Prostate gland (tissue), 2 donors: Measurements from ENCODE around the gene ARHGAP5. TPM values are rescaled to one million over a fixed set of nuclear protein-coding genes. Genes with fewer than 3 reads are reported as not detected.

ENCODE experiments used
- DNase-seq: peaks from one replicate; pipeline ENCODE4 v3.0.0-alpha.2; 2019; ENCODE audit warnings: low spot score
- H3K27ac ChIP-seq, 2 donors: fragments of 200-600 bp; sonication (generic); 2 replicates each; pipeline ENCODE4 v1.5.1; 2017 to 2019
- H3K27me3 ChIP-seq: fragments of 200-600 bp; sonication (generic); replicated peaks from 2 replicates; pipeline ENCODE4 v1.5.1; 2019; ENCODE audit not compliant: insufficient read depth
- H3K36me3 ChIP-seq, 2 donors: fragments of 200-600 bp; sonication (generic); 1 replicate in 1 of 2; 2 replicates in 1 of 2; pipeline versions ENCODE4 v1.5.1 to v1.8.1; 2017 to 2019
- H3K4me1 ChIP-seq: fragments of 200-600 bp; sonication (generic); replicated peaks from 2 replicates; pipeline ENCODE4 v1.5.1; 2019
- H3K4me3 ChIP-seq, 2 donors: fragments of 200-600 bp; sonication (generic); 2 replicates each; pipeline ENCODE4 v1.5.1; 2017 to 2019
- H3K9me3 ChIP-seq: fragments of 200-600 bp; sonication (generic); 2 replicates; pipeline ENCODE4 v1.5.1; 2017
- POLR2A ChIP-seq: fragments of 450-650 bp; IDR thresholded peaks from one replicate; pipeline ENCODE4 v1.6.1; 2016; ENCODE audit warnings: antibody characterized with exemption, mild to moderate bottlenecking
- POLR2AphosphoS5 ChIP-seq: sonication (generic); formaldehyde crosslinking; IDR thresholded peaks from one replicate; pipeline ENCODE4 v1.6.1; 2017; ENCODE audit warnings: antibody characterized with exemption
- WGBS: methylation state at CpG from one replicate; pipeline ENCODE4 v1.1.5; 2018; 5-methylcytosine and 5-hydroxymethylcytosine counted together
- intact Hi-C: fragments of 100-400 bp; cut with DNase I; formaldehyde crosslinking; loops from one replicate; pipeline ENCODE4 v1.14.2; 2022
- total RNA-seq, 2 donors: library from RNA; depleted of rRNA; stranded (reverse); fragments of >200 nt; gene quantifications; one replicate each; pipeline ENCODE4 v1.1.0, GENCODE V29; 2016
- TF ChIP-seq, protein P1 (sequence below), 4 experiments: fragments of 200-600 bp in 2 of 4; fragments of 450-650 bp in 2 of 4; sonication (generic) in 2 of 4; IDR thresholded peaks; 1 replicate in 3 of 4; 2 replicates in 1 of 4; pipeline ENCODE4 v1.5.1; 2016 to 2019; ENCODE audit warnings: antibody characterized with exemption in 4 of 4, mild to moderate bottlenecking in 2 of 4, moderate library complexity in 2 of 4

ARHGAP5 gene
- total RNA-seq, 2 donors from 2014 or later = 83.3 to 112 TPM

DNA sequence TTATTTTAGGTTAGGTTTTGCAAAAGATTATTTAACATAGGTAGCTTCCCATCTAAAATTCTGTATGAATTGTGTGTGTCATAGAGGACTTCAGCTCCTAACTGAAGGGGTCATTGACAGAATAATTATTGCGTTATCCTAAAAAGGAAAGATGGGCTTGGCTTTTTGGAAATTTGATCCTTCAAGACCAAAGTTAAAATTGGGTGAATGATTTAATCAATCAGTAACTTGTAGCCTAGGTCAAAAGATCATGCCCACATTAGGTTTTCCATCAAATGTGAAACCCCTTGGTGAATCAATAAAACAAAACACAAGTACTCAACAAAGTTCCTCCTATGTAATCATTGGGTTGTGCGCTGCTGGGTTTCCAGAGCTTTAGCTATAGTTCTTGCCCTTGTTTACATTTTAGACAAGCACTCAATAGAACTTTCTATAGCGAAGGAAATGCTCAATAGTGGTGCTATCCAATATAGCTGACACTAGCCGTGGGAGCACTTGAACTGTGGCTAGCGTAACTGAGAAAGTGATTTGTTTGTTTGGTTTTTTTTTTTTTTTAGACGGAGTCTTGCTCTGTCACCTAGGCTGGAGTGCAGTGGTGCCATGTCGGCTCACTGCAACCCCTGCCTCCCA is 37.6 kb upstream of the ARHGAP5 start:
- H3K27me3 ChIP-seq = no peaks in the 10 kb centered on the region
- no peaks in the 10 kb centered on the region for H3K36me3 ChIP-seq
- TF ChIP-seq, protein P1, sequence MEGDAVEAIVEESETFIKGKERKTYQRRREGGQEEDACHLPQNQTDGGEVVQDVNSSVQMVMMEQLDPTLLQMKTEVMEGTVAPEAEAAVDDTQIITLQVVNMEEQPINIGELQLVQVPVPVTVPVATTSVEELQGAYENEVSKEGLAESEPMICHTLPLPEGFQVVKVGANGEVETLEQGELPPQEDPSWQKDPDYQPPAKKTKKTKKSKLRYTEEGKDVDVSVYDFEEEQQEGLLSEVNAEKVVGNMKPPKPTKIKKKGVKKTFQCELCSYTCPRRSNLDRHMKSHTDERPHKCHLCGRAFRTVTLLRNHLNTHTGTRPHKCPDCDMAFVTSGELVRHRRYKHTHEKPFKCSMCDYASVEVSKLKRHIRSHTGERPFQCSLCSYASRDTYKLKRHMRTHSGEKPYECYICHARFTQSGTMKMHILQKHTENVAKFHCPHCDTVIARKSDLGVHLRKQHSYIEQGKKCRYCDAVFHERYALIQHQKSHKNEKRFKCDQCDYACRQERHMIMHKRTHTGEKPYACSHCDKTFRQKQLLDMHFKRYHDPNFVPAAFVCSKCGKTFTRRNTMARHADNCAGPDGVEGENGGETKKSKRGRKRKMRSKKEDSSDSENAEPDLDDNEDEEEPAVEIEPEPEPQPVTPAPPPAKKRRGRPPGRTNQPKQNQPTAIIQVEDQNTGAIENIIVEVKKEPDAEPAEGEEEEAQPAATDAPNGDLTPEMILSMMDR (IDR thresholded peaks at IDR 0.05) = no peak
- no peak for TF ChIP-seq POLR2AphosphoS5
- no peak for TF ChIP-seq POLR2A
- H3K4me1 ChIP-seq = no peaks in the 10 kb centered on the region
- no peak overlapping the region for H3K27ac ChIP-seq
- no peak overlapping the region for H3K4me3 ChIP-seq
- H3K9me3 ChIP-seq = no peaks in the 10 kb centered on the region
- DNase-seq = no peak
- 86% methylated on average over 7 of the region's 7 CpGs for WGBS
- intact Hi-C loops = no loop called here

DNA sequence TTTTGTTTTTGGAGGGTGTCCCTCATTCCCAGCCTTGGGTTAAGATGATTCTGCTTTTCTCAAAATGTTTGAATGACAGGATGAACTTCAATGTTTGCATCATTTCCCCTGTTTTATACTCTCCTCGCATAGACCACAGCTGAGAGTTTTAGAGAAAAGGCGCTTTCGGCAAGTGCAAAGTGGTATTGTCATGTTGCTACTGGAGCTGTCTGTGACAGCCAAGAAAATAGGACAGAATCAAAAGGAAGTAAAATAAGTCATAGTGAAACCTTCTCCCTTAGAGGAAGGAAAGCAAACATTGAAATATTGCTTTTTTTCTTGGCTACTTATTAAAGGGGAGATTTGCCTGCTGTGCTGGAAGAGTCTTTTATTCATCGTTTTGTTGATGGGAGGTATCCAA is 33.5 kb upstream of the ARHGAP5 start:
- 26% methylated on average over 4 of the region's 4 CpGs for WGBS
- Histone ChIP-seq H3K27ac (no peak overlapping the region), H3K4me3 (no peak overlapping the region), H3K4me1 (no peaks in the 10 kb centered on the region), H3K36me3 (no peaks in the 10 kb centered on the region), H3K27me3 (no peaks in the 10 kb centered on the region), H3K9me3 (no peaks in the 10 kb centered on the region)
- intact Hi-C loops = no loop called here
- TF ChIP-seq, protein P1 (IDR thresholded peaks at IDR 0.05) = no peak
- TF ChIP-seq POLR2A = no peak
- TF ChIP-seq POLR2AphosphoS5 = no peak
- no peak for DNase-seq

DNA sequence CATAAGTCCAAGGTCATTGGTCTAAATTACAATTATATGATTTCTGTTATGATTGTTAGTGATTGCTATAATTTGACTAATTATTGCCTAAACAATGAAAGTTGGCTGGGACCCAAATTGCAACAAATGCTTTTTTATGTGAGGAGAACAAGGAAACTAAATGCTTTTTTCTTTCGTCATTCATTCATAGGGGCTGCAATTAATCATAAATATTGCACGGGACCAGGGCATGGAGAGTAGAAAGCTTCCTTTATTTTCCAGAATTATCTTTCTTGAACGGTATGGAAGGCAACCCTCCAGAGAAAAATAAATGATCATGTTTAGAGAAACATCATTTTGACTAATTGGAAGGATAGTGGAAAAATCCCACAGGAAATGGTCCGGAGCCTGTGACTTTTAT is 32.6 kb upstream of the ARHGAP5 start:
- no peak overlapping the region for H3K4me3 ChIP-seq
- H3K4me1 ChIP-seq = no peaks in the 10 kb centered on the region
- 42% methylated on average over 4 of the region's 4 CpGs for WGBS
- H3K36me3 ChIP-seq = no peaks in the 10 kb centered on the region
- DNase-seq = no peak
- intact Hi-C loops = no loop called here
- no peak overlapping the region for H3K27ac ChIP-seq
- no peaks in the 10 kb centered on the region for H3K9me3 ChIP-seq
- no peaks in the 10 kb centered on the region for H3K27me3 ChIP-seq
- TF ChIP-seq, protein P1 (IDR thresholded peaks at IDR 0.05) = no peak
- TF ChIP-seq POLR2A (no peak), POLR2AphosphoS5 (no peak)

DNA sequence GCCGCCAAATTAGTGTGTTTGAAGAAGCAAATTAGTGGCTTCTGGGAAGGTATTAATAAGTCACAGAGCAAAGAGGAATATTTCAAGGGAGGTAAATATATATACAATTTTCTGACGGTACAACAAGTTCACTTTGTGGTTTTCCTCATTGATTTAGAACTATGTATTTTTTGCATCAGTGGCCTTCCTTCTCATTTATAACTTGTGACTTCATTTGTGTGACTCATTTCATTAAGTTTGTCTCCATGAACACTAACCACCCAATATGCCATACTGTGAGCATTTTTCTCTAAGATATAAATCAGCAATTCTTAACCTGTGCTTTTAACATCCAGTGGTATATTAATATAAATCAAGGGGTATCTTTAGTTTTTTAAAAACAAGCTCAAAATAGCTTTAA is 29.3 kb upstream of the ARHGAP5 start:
- no peak overlapping the region for H3K27ac ChIP-seq
- intact Hi-C loops = no loop called here
- no peaks in the 10 kb centered on the region for H3K36me3 ChIP-seq
- H3K27me3 ChIP-seq = no peaks in the 10 kb centered on the region
- H3K4me1 ChIP-seq = no peaks in the 10 kb centered on the region
- H3K4me3 ChIP-seq = no peak overlapping the region
- 77% methylated on average over 2 of the region's 2 CpGs for WGBS
- no peak for DNase-seq
- TF ChIP-seq POLR2AphosphoS5 (no peak), POLR2A (no peak)
- TF ChIP-seq, protein P1 (IDR thresholded peaks at IDR 0.05) = no peak
- no peaks in the 10 kb centered on the region for H3K9me3 ChIP-seq

DNA sequence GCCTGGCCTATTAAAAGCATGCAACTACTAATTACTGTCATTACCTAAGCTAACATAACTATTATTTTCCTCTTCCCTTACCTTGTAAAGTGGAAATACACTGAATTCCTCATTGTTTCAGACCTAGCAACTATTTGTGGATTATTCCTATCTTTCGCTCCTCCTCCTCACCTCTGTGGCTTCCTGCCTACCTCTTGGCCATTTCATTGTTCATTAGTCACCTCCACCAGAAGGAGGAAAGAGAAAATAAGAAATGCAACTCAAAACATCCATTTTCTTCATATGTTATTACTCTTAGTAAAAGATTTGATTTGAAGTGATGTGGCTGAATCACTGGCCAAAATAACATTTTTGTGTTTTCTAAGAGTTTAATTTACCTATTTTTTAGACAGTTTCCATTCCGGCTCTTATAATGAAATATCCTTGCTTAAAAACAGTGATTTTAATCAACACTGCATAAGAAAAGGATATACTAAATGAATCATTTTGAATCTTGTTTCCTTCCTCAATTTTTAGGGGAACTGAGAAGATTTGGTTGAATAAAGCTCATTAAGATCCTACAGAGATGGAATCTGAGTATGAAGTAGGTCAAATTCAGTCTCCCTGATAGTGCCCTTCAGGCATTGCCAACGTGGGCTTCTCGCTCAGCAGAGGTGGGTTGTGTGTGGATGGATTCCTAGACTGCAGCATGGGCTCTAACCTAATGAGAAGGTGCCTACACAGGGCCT is 27.6 kb upstream of the ARHGAP5 start:
- TF ChIP-seq POLR2A (no peak), POLR2AphosphoS5 (no peak)
- TF ChIP-seq, protein P1 (IDR thresholded peaks at IDR 0.05) = no peak
- Histone ChIP-seq H3K27me3 (no peaks in the 10 kb centered on the region), H3K4me1 (no peaks in the 10 kb centered on the region), H3K9me3 (no peaks in the 10 kb centered on the region), H3K4me3 (no peak overlapping the region), H3K27ac (no peak overlapping the region), H3K36me3 (no peaks in the 10 kb centered on the region)
- DNase-seq = no peak
- intact Hi-C loops = no loop called here
- WGBS = 74% methylated on average over 4 of the region's 4 CpGs
